Hepatocyte (in vitro differentiated cells): Measurements from ENCODE around the gene SSU72. TPM values are rescaled to one million over a fixed set of nuclear protein-coding genes. Genes with fewer than 3 reads are reported as not detected.
A peak's percentile ranks its signal among the peaks of the same experiment; 100 is the strongest.

Source experiments
- DNase-seq: peaks from one replicate; pipeline ENCODE4 v3.0.0-alpha.2; 2016; ENCODE audit warnings: low spot score
- H2AFZ ChIP-seq: fragments of 200-600 bp; sonication (generic); 2 replicates; pipeline ENCODE4 v1.6.0; 2016; ENCODE audit warnings: antibody characterized with exemption, mild to moderate bottlenecking
- H3K27ac ChIP-seq: fragments of 200-600 bp; sonication (generic); 2 replicates; pipeline ENCODE4 v1.5.1; 2016; ENCODE audit warnings: mild to moderate bottlenecking
- H3K27me3 ChIP-seq: fragments of 200-600 bp; sonication (generic); 2 replicates; pipeline ENCODE4 v1.6.1; 2016
- H3K36me3 ChIP-seq: fragments of 200-600 bp; sonication (generic); replicated peaks from 2 replicates; pipeline ENCODE4 v1.5.1; 2016; ENCODE audit warnings: low read depth; ENCODE audit not compliant: insufficient read depth
- H3K4me1 ChIP-seq: fragments of 200-600 bp; sonication (generic); 2 replicates; pipeline ENCODE4 v1.5.1; 2016; ENCODE audit warnings: mild to moderate bottlenecking, moderate library complexity; ENCODE audit not compliant: insufficient read depth
- H3K4me2 ChIP-seq: fragments of 200-600 bp; sonication (generic); 2 replicates; pipeline ENCODE4 v1.6.0; 2016
- H3K4me3 ChIP-seq: fragments of 200-600 bp; sonication (generic); 2 replicates; pipeline ENCODE4 v1.5.1; 2016; ENCODE audit warnings: mild to moderate bottlenecking
- H3K79me2 ChIP-seq: fragments of 200-600 bp; sonication (generic); 2 replicates; pipeline ENCODE4 v1.6.0; 2017; ENCODE audit warnings: mild to moderate bottlenecking
- H3K9me2 ChIP-seq: fragments of 200-600 bp; sonication (generic); replicated peaks from 2 replicates; pipeline ENCODE4 v1.6.0; 2017; ENCODE audit warnings: mild to moderate bottlenecking; ENCODE audit not compliant: insufficient read depth
- H3K9me3 ChIP-seq: fragments of 200-600 bp; sonication (generic); 2 replicates; pipeline ENCODE4 v1.5.1; 2016; ENCODE audit warnings: low read depth, mild to moderate bottlenecking
- H4K20me1 ChIP-seq: fragments of 200-600 bp; sonication (generic); 2 replicates; pipeline ENCODE4 v1.6.0; 2016; ENCODE audit warnings: mild to moderate bottlenecking; ENCODE audit not compliant: insufficient read depth, poor library complexity, severe bottlenecking
- CTCF ChIP-seq: fragments of 200-600 bp; sonication (generic); IDR thresholded peaks from 2 replicates; pipeline ENCODE4 v1.5.1; 2016; ENCODE audit warnings: antibody characterized with exemption, mild to moderate bottlenecking; ENCODE audit not compliant: poor library complexity
- EZH2 ChIP-seq: fragments of 200-600 bp; sonication (generic); IDR thresholded peaks from 2 replicates; pipeline ENCODE4 v1.6.1; 2016; ENCODE audit warnings: antibody characterized with exemption, mild to moderate bottlenecking, borderline replicate concordance
- EZH2phosphoT487 ChIP-seq: fragments of 200-600 bp; sonication (generic); IDR thresholded peaks from one replicate; pipeline ENCODE4 v1.6.1; 2018; ENCODE audit warnings: antibody characterized with exemption, mild to moderate bottlenecking, low read depth, moderate library complexity; ENCODE audit not compliant: unreplicated experiment, severe bottlenecking
- WGBS: methylation state at CpG from one replicate; pipeline ENCODE4 v1.1.6; 2016; ENCODE audit warnings: low lambda C conversion rate; ENCODE audit errors: missing lambda C conversion rate; 5-methylcytosine and 5-hydroxymethylcytosine counted together
- polyA plus RNA-seq: library from polyadenylated mRNA; unstranded; fragments of >200 nt; fragmentation: Nextera tagmentation; extraction: Ambion mirVana; gene quantifications from 2 replicates; pipeline ENCODE4 v1.2.1, GENCODE V29; 2016
- total RNA-seq: library from RNA; depleted of rRNA; stranded (reverse); fragments of >200 nt; gene quantifications from 2 replicates; pipeline ENCODE4 v1.2.3, GENCODE V29; 2014

SSU72 gene
- total RNA-seq (75.7 and 85.0 TPM in 2 replicates), polyA plus RNA-seq (192 and 203 TPM in 2 replicates)

DNA sequence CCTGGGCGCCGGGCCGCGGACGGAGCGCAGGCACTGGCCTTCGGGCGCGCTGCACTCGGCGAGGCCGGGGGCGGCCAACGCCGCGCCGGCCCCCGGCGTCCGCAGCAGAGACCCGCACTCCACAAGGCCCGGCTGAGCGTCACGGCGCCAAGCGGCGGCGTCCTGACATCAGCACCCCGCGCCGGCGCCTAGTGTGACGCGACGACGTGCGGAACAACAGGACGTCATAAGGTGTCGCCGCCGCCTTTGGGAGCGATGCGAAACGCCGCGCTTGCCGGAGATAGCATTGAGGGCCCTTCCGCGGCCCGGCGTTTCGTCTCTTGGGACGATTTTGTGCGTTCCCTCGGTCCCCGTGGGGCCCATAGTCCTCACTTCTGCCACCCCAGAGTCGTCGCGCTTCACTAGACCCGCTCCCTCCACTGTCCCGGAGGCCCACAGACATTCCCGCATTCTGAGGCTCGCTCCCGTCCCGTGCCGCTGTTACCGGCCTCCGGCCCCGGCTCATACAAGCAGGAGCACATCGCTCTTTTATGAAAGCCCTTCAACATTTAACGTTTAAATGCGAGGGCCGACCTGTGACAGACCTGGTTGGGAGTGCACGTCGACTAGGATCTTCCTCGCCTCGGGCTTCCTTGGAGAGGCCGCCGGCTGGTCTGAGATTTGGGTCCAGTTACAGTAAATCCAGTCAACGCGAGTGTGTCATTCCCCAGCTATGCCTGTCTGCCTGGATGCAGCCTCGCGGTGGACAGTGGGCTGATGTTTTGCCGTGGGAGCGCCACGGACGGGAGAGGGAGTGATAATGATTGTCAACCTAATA is at the start of gene SSU72:
Gene SSU72 (minus strand): TSS at position 143 of the 817 bp plus-strand sequence. CDS start 306 bp downstream, outside the sequence.
- H3K4me2 ChIP-seq: peak within 1 kb of the TSS; percentile 96
- H3K9me3 ChIP-seq: no peaks in the 10 kb centered on the region
- peaks cover 3% of the 10 kb centered on the region for H3K4me1 ChIP-seq
- H3K27me3 ChIP-seq: no peaks in the 10 kb centered on the region
- TF ChIP-seq CTCF: no peak
- TF ChIP-seq EZH2phosphoT487: no peak
- no peak for TF ChIP-seq EZH2
- no peaks in the 10 kb centered on the region for H3K9me2 ChIP-seq
- H4K20me1 ChIP-seq: peaks cover 25% of the 10 kb centered on the region
- H3K36me3 ChIP-seq: no peaks in the 10 kb centered on the region
- H2AFZ ChIP-seq: peak within 1 kb of the TSS; percentile 91
- DNase-seq: peak; percentile 97
- WGBS: under 1% methylated on average over 78 of the region's 87 CpGs
- peaks cover 42% of the 10 kb centered on the region for H3K79me2 ChIP-seq
- H3K27ac ChIP-seq: peak within 1 kb of the TSS; percentile 100
- peak within 1 kb of the TSS; percentile 98 for H3K4me3 ChIP-seq

DNA sequence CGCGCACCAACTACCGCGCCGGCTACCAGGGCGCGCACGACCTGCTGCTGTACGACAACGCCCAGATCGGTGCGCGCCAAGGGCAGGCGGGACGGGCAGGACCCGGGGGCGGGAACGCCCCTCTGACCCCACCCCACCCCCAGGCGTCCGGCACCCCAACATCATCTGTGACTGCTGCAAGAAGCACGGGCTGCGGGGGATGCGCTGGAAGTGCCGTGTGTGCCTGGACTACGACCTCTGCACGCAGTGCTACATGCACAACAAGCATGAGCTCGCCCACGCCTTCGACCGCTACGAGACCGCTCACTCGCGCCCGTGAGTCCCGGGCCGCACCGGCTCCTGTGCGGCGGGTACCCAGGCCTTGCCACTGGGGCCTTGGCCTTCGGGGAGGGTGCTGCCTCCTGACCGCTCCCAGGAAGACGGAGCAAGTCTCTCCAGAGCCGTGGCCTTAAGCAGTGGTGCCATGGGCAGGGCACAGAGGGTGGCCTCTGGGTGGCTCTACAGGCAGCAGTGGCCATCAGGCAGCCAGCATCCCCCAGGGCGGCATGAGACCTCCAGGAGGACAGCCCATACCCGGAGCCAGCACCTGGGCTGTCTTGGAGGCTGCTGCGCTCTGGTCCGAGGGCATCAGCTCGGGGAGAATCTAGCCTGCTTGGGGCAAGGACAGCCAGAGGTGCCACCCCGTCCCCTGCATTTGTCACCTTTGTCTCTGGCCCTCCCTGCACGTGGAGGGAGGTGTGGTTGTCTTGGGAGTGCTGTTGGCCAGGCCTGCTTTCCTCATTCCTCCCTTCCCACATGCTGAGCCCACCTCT is 49.2 kb upstream of the SSU72 start:
- Histone ChIP-seq H3K27ac (no peak overlapping the region), H3K36me3 (no peaks in the 10 kb centered on the region)

DNA sequence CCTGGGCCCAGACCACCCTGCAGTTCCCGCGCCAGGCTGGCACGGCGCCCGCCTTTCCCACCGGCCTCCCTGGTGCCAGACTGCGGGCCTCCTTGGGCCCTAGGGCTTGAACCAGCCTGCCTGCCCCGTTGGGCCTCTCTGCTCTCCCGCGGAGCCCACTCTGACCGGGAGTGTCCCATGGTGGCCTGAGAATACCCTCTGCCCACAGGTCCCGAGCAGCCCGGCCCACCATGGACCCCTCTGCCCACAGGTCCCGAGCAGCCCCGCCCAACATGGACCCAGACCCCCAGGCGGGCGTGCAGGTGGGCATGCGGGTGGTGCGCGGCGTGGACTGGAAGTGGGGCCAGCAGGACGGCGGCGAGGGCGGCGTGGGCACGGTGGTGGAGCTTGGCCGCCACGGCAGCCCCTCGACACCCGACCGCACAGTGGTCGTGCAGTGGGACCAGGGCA is 48.5 kb upstream of the SSU72 start:
- no peaks in the 10 kb centered on the region for H3K9me2 ChIP-seq
- peaks cover 15% of the 10 kb centered on the region for H3K79me2 ChIP-seq
- DNase-seq: no peak
- no peak overlapping the region for H3K4me3 ChIP-seq
- no peaks in the 10 kb centered on the region for H3K36me3 ChIP-seq
- H3K4me1 ChIP-seq: no peaks in the 10 kb centered on the region
- TF ChIP-seq EZH2phosphoT487: no peak
- TF ChIP-seq CTCF: no peak
- TF ChIP-seq EZH2: no peak
- H3K4me2 ChIP-seq: no peak overlapping the region
- no peak overlapping the region for H3K27ac ChIP-seq
- H3K27me3 ChIP-seq: no peaks in the 10 kb centered on the region
- WGBS: 97% methylated on average over 26 of the region's 33 CpGs
- H4K20me1 ChIP-seq: no peaks in the 10 kb centered on the region
- no peaks in the 10 kb centered on the region for H3K9me3 ChIP-seq
- H2AFZ ChIP-seq: no peak overlapping the region

More for the DNA sequence above, 49.2 kb upstream of the SSU72 start:
- Histone ChIP-seq H3K4me3 (no peak overlapping the region), H3K4me1 (no peaks in the 10 kb centered on the region), H3K79me2 (peaks cover 9% of the 10 kb centered on the region), H3K4me2 (no peak overlapping the region), H4K20me1 (no peaks in the 10 kb centered on the region), H2AFZ (no peak overlapping the region), H3K9me2 (no peaks in the 10 kb centered on the region), H3K9me3 (no peaks in the 10 kb centered on the region), H3K27me3 (no peaks in the 10 kb centered on the region)
- WGBS: 96% methylated on average over 23 of the region's 51 CpGs
- DNase-seq: no peak
- TF ChIP-seq EZH2phosphoT487 (no peak), EZH2 (no peak), CTCF (no peak)
